GM12872 (cell line): ENCODE results near the gene RAB29.

Experiments used
- CTCF ChIP-seq: IDR thresholded peaks from 3 replicates; pipeline ENCODE4 v1.5.1; 2011; ENCODE audit warnings: low read depth, mild to moderate bottlenecking, low read length, moderate library complexity; ENCODE audit not compliant: insufficient read depth

Gene RAB29

GRCh38 chr1:205783433-205783795, 8.1 kb upstream of the RAB29 start:
- TF ChIP-seq CTCF = no peak

DNA sequence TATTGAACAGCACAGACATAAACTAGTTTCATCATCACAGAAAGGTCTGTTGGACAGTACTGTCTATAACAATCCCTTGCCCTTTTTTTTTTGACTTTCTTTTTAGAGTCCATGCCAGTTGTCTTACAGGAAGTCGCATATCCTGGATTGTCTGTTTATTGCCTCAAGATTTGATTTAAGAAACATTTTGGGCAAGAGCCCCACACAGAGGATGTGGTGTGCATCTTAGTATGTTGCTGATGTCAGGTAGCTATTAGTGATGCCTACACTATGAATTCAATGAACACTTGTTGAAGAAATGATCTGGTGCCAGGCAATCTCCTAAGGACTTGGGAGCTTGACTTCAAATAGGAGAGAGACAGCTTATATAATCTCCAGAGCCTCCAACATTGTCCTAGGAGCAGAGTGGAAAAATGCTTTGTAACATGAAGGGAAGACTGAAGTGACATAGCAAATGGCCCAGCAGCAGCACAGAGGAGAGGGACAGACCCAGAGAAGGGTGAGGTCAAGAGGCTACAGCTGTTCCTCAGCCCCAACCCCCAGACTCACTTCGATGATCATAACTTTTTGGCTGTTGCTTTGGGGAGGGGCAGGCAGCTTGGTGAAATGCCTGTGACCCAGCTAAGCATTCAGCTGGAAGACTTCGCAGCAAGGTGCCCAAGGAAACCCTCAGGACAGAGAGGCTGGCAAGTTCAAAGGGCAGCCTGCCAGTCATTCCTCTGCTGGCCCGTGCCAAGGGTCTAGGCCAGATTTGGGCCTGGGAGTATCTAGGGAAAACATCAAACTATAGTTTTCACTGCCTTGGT, 7.5 kb upstream of the RAB29 start:
- no peak for TF ChIP-seq CTCF

- no peak for TF ChIP-seq CTCF
Observed at GRCh38 chr1:205780335-205780734, 5.1 kb upstream of the RAB29 start.

DNA sequence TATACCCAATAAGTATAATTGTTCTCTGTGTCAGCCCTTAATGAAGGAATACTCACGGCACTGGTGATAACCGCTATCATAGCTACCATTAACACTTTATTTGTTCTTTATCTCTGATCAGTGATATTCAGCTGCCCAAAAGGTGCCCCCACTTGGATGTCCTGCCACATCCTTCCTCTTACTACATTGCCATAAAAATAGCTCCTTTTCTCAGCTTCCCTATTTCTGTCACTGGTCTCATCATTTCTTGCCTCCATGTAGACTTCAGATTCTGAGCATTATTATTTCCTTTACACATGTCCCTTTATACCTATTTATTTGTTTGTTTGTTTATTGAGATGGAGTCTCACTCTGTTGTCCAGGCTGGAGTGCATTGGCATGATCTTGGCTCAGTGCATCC, 2.7 kb upstream of the RAB29 start:
- TF ChIP-seq CTCF = no peak

GRCh38 chr1:205775717-205776056, 405 bp upstream of the RAB29 start:
- no peak for TF ChIP-seq CTCF

DNA sequence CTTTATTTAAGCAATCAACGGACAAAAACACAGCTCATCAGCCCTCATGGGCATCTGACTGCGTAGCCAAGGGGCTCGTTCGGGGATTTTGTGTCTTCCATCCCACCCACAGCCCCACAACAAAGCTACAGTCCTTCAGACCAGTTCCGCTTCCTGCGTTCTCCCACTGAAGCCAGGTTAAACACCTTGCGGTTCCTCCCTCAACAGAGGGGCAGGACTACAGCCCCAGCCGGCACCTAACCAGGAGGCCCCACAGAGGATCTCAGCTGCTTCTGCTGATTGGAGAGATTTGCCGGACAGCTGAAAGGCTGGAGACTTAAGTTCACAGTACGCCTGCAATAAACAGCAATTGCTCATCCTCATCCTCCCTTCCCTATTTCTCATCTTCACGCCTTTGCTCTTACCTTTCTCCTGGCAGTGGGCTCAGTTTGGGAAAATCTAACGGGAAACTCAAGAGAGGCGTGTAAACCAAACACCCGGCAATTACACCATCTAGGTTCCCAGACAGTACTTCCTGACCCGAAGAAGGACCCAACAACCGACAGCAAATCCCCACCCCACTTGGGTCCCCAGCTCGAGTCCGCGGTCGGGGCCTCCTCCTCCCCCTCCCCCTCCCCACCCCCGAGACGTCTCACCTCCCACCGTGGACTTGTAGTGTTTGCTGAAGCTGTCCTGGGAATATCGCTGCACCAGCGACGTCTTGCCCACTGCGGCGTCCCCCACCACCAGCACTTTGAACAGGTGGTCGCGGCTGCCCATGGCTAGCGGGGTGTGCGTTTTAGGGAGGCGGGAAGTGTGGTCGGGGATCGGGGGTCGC, 876 bp downstream of the RAB29 start:
- no peak for TF ChIP-seq CTCF

DNA sequence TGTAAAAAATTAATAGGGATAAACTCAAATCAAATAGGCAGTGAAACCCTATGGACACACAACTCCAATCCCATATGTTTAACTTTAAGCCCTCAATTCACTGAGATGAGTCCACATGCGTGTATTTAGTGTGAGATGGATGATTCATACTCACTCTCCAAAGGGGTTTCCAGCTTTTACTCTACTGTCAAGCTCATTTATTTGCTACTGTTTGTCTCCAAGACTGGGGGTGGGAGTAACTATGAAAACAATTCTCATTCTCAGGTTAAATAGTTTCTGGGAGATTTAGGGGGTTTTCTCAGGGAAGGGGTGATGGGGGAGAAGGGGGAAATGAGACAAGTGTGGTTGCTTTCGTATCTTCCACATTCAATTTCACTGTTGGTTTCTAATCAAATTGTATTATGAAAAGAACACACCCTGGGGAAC, 2.7 kb downstream of the RAB29 start:
- no peak for TF ChIP-seq CTCF
